IMR-90 (cell line): ENCODE results near the gene ATP10D.

Experiments
- POLR2A ChIP-seq: IDR thresholded peaks from 2 replicates; pipeline ENCODE4 v1.6.1; 2012; ENCODE audit warnings: mild to moderate bottlenecking, low read depth, low read length
- RAD21 ChIP-seq: IDR thresholded peaks from 2 replicates; pipeline ENCODE4 v1.6.1; 2012; ENCODE audit warnings: low read length, improper control_type of control experiment
- TF ChIP-seq, protein P1 (sequence below): conservative IDR thresholded peaks from 2 replicates; pipeline ENCODE4 v1.5.1; 2012; ENCODE audit warnings: mild to moderate bottlenecking, low read depth, low read length, improper control_type of control experiment

DNA sequence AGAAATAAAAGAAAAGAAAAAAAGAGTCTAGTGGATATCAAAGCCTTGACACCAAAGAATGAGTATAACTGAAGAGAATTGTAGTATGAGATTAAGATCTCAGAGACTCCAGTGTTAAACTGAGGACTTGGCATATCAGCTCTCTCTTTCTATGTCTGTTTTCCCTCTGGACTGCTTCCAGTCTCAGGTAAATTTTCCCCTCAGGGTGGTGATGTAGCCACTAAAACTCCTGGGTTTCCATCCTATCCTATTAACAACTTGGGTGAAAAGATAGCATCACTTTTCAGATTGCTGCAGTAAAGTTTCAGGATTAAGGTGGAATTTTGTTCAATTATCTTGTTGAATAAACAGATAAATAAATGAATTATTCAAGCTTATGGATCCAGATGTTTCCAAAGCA lies 85.7 kb downstream of the ATP10D start:
- TF ChIP-seq, protein P1, sequence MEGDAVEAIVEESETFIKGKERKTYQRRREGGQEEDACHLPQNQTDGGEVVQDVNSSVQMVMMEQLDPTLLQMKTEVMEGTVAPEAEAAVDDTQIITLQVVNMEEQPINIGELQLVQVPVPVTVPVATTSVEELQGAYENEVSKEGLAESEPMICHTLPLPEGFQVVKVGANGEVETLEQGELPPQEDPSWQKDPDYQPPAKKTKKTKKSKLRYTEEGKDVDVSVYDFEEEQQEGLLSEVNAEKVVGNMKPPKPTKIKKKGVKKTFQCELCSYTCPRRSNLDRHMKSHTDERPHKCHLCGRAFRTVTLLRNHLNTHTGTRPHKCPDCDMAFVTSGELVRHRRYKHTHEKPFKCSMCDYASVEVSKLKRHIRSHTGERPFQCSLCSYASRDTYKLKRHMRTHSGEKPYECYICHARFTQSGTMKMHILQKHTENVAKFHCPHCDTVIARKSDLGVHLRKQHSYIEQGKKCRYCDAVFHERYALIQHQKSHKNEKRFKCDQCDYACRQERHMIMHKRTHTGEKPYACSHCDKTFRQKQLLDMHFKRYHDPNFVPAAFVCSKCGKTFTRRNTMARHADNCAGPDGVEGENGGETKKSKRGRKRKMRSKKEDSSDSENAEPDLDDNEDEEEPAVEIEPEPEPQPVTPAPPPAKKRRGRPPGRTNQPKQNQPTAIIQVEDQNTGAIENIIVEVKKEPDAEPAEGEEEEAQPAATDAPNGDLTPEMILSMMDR = no peak
- TF ChIP-seq POLR2A = no peak
- no peak for TF ChIP-seq RAD21
